Endometrium (tissue), 2 donors: ENCODE measurements around the gene APBA2.

Experiments
- FAIRE-seq: peaks from 2 replicates; lab custom pipeline; 2012; peaks lifted over from hg19 to GRCh38; lab: Jason Lieb, UNC
- donor health status: control.
- donor health status: control.

The APBA2 gene

DNA sequence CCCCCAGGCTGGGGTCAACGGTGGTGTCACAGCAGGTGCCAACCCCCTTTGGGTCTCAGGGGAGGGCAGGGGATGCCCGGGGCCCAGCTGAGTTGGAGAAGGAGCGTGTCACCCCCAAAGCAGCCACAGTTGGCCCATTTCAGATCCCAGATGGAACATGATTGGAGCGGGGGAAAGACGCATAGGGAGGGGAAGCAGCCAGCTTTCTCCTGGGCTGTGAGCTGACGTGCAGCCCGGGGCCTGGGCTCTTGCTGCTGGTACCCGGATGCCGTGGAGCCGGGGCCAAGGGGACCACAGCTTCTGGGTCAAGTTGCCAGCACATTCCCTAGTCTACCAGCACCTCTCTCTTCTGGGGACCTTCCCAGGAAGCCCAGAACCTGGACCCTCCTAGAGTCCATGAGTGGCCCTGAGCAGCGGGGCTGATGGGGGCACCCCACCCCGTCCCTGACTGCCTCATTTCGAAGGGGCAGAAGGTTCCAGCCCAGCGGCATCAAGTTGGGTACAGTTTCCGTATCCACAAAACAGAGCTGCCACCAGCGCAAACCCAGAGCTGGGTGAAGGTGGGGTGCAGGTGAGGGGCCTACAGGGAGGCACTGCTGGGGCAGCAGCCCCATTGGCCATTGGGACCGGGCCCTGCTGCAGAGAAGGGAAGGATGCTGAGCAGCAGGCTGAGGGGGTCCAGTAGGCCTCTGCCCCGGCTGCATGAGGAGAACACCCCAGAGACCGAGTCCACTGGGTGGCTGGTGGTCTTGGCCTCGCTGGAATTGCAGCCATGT is 235.0 kb downstream of the APBA2 start:
- no peak for FAIRE-seq

DNA sequence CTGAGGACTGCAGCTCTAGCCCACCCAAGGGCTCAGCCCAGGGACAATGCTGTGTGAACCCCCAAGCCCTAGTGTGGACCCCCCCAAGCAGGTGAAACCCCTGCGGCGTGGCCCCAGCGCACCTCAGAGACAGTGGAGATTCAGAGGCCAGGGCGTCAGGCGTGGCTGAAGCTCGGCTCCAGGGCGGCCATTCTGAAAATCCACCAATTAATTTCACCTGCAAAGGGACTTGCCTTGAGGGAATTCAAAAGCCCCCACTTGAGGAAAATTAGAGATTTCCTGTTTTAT is 235.5 kb downstream of the APBA2 start:
- no peak for FAIRE-seq

DNA sequence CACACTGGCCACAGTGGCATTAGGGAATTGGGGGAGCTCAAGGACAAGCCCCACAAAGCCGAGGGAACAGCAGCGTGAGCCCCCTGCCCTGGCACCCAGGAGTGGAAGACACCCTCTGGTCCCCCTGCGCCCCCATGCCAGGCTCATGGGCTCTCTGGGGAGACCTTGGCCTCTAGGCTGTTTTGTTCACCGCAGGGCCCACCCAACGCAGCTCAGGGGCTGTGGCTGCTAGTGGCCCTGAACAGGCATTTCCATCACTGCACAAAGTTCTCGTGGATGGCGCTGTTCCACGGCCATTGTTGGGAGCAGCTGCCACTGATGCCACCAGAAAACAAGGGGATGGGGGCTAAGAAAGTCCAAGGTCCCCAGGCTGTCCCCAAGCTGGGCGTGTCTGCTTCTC is 236.1 kb downstream of the APBA2 start:
- FAIRE-seq: no peak

DNA sequence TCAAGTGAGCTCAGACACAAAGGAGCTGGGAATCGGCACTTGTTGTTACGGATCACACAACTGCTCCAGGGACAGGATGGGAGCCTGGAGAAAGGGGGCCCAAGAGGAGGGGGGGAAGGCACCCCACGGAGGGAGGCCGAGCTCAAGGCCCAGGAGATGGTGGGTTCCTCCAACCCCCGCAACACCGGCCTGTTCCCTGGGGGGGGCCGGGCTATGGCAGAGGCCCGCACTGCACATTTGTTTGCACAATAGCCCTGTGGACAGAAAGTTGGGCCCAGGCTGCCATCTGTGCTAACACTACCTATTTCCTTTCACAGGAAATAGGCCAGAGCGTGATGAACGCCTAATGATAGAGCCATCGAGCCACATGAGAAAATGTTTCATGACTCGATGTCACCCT is 236.7 kb downstream of the APBA2 start:
- FAIRE-seq: no peak

DNA sequence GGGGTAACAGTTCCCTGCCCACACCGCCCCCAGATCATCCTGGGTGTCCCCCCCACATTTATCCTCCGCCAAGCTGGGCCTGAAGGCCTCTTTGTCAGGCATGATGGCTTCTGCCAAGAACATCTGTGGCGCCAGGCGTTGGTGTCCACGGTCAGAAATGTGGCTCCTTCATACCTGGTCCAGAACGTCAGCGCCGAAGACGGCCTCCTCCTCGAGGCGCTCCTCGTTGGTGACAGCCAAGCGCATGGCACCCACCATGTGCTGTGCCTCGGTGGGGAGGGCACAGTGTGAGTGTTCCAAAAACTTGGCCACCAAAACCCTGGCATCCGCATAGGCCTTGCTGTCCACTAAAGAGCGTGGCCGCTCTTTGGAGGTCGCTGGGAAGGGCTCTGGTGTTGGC is 237.4 kb downstream of the APBA2 start:
- FAIRE-seq: no peak

DNA sequence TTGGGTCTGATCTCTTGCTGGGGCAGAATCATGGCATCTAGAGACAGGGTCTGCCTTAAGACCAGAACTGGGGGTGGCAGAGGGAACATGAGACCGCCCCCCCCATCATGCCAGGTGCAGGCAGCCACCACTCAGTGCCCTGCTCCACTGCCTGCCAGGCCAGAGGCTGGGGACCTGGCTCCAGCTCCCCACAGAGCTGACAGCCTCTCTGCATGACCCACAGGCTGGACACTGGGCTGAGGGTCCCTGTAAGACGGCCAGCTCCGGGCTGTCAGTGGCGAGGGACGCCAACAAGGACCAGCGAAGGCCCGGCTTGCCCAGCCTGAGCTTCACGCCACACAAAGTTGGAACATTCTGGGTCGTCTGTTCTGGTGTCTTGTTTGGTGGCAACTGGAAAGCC is 238.2 kb downstream of the APBA2 start:
- FAIRE-seq: no peak

DNA sequence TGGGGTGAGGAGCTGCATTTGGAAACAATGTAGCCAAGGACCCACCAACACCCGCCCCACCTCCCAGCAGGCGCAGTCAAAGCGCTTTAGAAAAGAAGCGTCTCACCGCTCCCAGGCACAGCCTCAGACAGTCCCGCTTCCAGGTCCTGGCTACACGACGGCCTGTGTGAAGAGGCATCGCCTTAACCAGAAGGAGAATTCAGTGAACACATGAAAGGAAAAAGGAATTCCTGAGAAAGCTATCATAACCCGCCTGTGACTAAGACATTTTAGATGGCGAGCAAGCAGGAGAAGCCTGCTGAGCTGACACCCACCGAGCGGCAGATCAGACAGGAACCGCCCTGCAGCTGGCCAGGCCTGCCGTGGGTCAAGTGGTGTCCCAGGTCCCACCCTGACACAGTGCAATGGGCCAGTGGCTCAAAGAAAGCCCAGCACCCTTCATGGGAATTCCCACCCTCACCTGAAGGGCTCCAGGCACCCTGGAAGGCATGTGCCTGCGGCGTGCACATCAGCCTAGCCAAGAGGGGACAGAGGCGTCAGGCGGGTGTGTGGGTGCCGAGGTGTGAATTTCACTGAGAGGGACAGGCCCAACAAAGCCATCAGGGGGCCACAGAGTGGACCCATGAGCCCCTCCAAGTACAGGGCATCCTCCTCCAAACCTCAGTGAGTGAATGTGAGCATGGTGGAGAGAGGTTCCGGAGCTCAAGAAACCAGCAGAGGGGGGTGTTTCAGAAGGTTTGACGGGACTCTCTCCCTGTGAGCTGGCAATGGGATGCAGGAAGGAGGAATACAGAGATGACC is 239.0 kb downstream of the APBA2 start:
- FAIRE-seq: no peak

DNA sequence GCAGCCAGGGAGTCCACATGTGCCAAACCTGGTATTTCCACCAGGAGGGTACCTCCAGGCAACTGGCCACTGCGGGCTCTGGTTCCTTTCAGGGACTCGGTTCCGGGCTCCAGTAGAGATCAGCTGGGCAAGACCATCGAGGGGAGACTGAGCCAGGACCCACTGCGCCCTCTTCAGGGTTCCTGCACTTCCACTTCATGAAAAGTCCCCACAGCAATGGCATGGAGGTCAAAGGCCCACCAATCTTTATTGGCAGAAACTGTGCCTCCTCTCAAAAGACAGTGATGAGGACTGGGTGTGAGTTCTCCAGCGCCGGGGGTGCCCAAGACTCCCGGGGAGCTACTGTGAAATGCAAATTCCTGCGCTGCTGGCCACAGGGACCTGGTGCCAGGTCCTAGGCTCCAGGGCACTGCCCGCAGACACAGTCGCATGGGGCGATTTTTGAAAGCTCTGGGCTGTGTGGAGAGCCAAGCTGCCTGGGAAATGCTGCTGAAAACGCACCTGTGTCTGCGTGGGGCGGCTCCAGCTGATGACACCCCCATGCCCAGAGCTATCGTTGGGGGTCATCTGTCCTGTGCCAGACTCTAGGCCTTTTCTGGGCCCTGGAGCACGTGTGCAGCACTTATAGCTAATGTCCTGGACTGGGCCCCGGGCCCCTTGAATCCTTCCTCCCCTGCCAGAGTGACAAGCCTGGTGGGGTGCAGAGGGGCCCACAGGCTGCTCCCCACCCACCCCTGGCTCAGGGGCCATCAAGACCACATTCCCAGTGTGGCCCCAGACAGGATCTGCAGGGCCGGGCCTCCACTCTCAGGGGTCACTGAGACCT is 239.8 kb downstream of the APBA2 start:
- FAIRE-seq: no peak

DNA sequence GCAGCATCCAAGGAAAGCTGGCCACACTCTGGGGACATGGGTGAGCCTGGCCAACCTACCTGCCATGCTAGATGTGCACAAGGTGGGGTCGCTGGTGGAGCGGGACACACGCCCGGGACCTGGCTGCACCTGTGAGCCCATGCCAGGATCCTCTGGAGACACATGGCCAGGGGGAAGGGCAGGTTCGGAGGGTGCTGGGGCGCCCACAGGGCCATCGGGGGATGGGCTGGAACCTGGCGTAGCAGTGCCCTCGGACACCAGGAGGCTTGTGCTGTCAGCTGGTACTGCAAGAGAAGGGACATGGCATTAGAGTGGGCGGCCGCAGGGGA is 240.4 kb downstream of the APBA2 start:
- no peak for FAIRE-seq

DNA sequence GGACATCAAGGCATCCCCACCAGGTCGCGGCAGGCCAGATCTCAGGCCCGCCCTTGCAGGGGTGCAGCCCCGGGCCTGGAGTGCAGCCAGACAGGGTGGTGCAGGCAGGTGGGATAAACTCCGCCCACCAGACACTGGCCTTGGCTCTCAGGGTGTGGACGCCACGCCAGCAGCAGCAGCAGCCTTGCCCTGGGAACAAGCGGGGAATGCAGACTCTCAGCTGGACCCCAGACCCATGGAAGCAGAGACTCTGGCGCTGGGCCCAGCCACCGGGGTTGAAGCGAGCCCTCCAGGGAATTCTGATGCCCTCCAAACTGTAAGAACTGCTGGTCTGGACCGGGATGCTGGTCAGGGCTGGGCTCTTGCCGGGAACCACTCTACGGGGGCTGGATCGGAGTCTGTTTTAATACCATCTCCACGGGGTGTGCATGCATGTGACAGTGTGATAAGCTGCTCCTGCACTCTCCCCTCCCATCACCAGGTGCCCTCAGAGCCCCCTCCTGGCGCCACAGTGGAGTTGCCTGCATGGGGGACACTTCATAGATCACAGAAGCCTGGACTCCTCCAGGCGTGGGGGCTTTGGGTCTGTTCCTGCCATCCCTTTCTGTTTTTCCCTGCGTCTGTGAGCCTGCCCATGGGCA is 241.2 kb downstream of the APBA2 start:
- FAIRE-seq: no peak

DNA sequence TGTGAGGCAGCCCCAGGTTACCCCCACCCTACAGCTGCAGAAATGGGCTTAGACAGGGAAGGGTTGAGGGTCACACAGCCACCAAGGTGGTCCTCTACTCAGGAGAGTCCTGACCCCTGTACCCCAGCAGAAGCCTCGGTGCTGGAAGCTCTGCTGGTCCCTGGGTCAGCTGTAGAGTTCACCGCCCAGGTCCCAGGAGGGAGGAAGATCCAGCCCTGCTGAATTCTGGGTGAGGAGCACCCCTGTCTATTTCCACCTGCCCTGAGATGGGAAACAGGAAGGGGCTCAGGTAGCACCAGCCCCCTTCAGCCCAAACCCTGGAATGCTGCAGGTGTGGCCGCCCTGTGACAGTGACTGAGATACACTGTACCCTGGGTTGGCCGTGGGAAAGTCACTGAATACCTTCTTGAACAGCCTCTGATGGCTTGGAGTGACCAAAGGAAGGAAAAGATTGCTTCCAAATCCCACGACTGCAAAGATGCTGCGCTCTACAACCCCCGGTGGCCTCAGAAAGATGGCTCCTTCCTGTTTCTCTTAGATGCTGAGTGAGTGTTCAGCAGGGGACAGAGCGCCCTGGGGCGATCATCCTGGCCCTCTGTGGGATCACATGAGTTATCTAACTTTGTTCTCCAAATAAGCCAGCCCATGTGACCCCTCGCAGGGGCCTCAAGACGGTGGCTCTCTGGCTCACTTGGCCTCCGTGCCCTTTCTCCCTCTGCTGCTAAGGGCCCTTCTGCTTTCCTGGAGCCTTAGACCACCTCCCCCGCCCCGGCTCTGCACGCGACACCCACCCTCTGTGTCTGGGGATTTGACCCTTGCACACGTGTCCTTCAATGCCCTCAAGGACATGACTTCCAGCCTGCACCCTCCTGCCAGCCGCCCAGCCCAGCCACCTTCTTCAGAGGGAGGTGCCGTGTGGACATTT is 242.0 kb downstream of the APBA2 start:
- no peak for FAIRE-seq

DNA sequence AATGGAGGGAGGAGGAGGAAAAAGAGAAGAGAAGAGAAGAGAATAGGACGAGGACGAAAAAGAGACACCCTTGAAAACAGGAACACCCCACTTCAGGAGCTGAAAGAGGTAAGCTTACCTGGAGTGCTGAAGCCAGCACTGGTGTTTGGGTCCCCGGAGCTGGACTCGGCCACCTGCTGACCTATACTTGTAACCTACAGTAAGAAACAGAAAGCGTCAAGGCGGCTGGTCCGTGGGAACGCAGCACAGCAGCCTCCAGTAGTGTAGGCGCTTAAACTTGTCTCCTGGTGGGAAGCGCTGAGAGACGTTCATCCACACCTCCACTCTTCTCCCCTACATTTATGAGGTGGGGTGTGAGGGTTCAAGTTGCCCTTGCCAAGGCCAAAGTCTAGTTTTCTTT is 242.9 kb downstream of the APBA2 start:
- FAIRE-seq: no peak

DNA sequence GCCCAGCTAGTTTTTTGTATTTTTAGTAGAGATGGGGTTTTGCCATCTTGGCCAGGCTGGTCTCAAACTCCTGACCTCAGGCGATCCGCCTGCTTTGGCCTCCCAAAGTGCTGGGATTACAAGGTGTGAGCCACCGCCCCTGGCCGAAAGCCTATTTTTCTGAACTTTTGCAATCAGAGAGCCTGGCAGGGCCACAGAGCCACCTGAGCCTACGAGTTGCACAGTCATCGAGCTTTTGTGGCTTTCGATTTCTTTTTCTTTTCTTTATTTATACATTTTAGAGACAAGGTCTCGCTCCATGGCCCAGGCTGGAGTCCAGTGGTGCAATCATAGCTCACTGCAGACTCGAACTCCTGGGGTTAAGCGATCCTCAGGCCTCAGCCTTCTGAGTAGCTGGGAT is 243.4 kb downstream of the APBA2 start:
- FAIRE-seq: no peak

DNA sequence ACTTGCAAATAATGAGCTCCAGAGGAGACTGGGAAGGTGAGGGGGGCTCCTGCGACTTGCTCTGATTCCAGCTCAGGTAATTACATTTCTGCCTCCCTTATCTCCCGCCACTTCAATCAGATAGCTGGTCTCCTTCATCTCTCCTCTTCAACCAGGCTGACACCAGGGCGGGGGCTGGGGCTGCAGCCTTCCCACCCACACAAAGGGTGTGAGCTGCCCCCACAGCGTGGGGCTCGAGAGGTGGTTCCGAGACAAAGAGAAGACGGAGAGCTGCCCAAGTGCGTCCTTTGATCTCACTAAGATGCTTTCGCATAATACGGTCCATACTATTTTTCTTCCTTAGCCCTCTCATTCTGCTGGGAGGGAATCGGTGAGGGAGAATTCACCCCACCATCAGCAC is 244.2 kb downstream of the APBA2 start:
- no peak for FAIRE-seq

DNA sequence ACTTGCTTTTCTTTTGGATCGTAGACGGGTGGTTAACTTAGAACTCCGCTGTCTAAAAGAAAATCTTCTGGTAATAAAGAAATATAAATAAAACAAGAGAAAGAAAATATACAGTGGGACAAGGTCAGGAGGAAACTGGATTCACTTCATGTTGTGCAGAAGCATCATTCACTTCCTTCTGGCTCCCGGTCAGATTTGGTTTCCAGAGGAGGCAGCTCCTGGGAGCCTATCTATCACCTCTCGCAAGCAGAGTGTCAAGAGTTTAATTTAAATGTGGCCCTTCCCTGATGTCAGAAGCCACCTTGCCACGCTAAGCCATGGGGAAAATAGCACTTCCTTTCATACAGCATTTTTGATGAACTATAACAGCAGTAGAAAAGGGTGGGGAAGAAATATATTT is 244.7 kb downstream of the APBA2 start:
- no peak for FAIRE-seq

DNA sequence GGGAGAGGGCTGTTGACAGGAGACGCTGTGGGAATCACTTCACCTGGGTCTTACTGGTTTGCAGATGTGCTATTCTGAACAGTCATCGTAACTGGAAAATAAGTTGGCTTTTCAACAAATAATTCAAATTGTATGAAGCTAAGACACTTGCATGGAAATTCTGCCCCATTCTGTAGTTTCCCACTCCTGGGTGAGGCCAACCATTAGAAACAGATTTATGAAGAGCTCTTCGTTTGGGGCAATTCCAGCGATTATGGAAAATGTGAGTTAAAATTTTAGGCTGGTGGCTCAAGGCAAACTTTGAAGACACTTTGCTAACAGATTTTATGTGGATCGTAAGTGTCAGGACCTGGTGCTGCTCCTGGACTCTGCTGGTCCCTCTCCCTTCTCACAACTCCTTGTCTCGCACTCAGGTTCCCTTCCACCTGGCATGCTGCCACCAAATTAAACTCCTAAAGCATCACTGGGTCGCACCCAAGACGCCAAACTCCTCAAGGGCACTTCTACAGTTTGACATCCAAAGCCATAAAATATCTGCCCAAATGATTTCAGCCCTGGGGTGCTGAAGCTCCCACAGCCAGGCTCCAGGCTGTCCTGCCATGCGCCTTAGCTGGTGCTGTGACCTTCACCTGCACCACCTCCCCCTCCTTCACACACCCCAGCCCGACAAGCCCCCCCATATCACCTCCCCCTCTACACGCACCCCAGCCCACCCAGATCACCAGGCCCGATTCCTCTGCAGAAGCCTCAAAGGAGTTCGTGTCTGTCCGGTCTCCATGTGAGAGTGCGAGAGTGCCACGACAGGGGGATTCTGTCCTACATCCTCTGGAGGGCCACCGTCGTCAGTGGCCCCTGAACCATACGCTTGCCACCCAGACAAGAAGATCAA is 245.4 kb downstream of the APBA2 start:
- no peak for FAIRE-seq

DNA sequence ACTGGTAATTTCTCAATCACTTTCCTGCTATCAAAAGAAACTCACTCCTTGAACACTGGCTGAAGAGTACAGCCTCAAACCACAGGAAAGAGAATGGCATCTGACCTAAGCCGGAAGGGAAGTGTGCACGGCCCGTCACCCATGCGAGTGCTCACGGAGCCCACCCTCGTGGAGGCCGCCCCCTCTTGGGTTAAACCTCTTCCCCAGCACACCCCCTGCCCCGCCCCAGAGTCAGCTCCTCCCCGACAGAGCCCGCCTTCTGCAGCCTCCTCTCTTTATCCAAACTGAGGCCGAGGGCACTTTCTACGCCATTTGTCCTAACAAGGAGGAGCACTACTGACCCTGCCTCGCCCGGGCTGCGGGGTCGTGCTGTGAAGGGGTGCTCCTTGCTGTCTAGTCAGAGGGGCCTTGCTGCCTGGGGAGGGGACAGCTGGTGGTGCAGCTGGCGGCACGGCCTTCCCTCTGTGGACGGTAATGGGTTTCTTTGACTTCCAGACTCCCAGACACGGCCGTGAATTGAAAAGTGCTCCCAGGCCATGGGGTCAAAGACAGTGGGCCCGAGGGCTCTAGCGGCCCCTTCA is 246.2 kb downstream of the APBA2 start:
- no peak for FAIRE-seq

DNA sequence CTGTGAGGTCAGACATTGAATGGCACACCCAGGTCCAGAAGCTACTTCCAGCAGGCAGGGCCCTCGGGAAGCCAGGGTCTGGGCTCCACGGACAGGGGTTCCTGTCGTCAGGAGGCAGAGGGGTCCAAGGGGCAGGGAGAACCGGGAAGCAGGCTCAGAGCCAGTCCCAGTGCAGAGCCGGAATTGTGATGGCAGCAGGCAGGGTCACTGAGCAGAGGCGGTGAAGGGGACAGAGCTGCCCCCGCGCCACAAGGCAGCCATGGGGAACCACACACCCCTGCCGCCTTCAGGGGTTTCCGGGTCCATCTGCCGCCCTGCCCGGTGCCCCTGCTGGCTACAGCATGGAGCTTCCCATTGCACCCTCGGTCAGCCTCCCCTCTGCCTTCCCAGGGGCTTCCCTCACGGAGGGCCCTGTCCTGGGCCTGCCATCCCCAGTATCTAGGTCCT is 247.0 kb downstream of the APBA2 start:
- no peak for FAIRE-seq

DNA sequence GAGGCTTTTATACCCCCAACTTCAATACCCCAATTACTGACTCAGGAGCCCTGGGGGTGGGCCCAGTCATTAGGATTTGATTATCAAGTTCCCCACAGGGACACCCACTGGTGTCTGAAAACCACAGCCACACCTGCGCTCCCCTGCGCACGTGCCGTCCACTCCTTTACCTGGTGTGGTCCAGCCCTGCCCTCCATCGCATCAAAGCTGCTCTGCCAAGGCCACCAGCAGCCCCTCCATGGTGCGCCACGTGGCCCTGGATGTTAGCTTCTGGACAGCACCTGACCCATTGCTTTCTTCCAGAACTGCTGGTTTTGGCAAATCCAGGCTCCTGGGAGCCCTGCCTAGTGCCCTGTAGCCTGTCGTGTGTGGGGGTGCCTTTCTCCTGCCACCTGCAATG is 247.5 kb downstream of the APBA2 start:
- FAIRE-seq: no peak

DNA sequence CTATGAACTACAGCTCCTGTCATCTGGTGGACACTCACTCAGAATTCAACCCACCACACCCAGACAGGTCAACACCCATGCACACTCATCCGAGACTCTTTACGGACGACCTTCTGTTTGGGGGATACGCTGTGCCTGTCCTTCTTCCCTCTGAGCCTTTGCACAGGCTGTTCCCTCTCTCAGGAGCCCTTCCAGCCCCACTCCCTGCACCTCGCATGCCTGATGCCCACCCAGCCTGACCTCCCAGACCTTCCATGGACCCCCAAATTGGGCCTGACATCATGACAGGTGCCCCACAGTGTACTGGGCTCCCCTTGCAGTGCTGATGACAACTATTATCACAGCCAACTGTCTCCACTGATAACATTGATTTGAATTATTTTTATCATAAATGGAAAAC is 248.0 kb downstream of the APBA2 start:
- FAIRE-seq: no peak
